Endothelial cell of umbilical vein (primary cell): Measurements from ENCODE around the gene DENND1A. TPM values are rescaled to one million over a fixed set of nuclear protein-coding genes. Genes with fewer than 3 reads are reported as not detected.

ENCODE experiments used
- BruUV-seq: library from RNA; stranded (reverse); fragments of 400-500 nt; replicated peaks from 2 replicates; lab custom pipeline; 2021; lab: Mats Ljungman, UMichigan
- CTCF ChIA-PET: fragments of 300-600, 350-600 bp; sonication (Branson Sonifier 250); formaldehyde crosslinking; loops from one replicate; lab custom pipeline; 2021; ENCODE audit warnings: antibody characterized with exemption, inconsistent platforms; lab: Charles Lee
- POLR2A ChIA-PET: fragments of 300-600, 350-600 bp; sonication (Branson Sonifier 250); formaldehyde crosslinking; loops from one replicate; lab custom pipeline; 2021; ENCODE audit warnings: antibody characterized with exemption, inconsistent platforms; lab: Charles Lee
- DNase-seq: peaks from one replicate; pipeline ENCODE4 v3.0.0-alpha.2; 2011; ENCODE audit warnings: low read depth, low spot score
- FAIRE-seq: peaks from 2 replicates; lab custom pipeline; 2011; peaks lifted over from hg19 to GRCh38; lab: Jason Lieb, UNC
- H2AFZ ChIP-seq: 2 replicates; pipeline ENCODE4 v1.6.0; 2012; ENCODE audit warnings: low read depth, low read length, control low read depth, inconsistent platforms
- H3K27ac ChIP-seq: 2 replicates; pipeline ENCODE4 v1.5.1; 2011; ENCODE audit warnings: low read depth, mild to moderate bottlenecking, control low read depth, low read length, moderate library complexity; ENCODE audit not compliant: insufficient read depth
- H3K27me3 ChIP-seq, 2 experiments: 2 replicates each; pipeline versions ENCODE4 v1.6.0 to v1.6.1; 2011; ENCODE audit warnings: low read length in 2 of 2, mixed read lengths in 1 of 2; ENCODE audit not compliant: control insufficient read depth in 2 of 2, insufficient read depth in 2 of 2
- H3K36me3 ChIP-seq, 2 experiments: 2 replicates in 1 of 2; 3 replicates in 1 of 2; pipeline ENCODE4 v1.5.1; 2011; ENCODE audit warnings: low read length in 2 of 2, mild to moderate bottlenecking in 1 of 2, moderate library complexity in 1 of 2; ENCODE audit not compliant: control insufficient read depth in 2 of 2, insufficient read depth in 2 of 2; ENCODE audit errors: extremely low read depth in 1 of 2
- H3K4me1 ChIP-seq: 3 replicates; pipeline ENCODE4 v1.5.1; 2011; ENCODE audit warnings: mild to moderate bottlenecking, low read length; ENCODE audit not compliant: control insufficient read depth, insufficient read depth; ENCODE audit errors: extremely low read depth
- H3K4me2 ChIP-seq: 2 replicates; pipeline ENCODE4 v1.6.1; 2011; ENCODE audit warnings: low read length, control low read depth, mixed read lengths; ENCODE audit not compliant: insufficient read depth
- H3K4me3 ChIP-seq, 3 experiments: fragments of 200-600 bp in 1 of 3; sonication (generic), shearing (Covaris generic) in 1 of 3; replicated peaks in 1 of 3; 2 replicates each; pipeline ENCODE4 v1.5.1; 2011 to 2016; ENCODE audit warnings: control low read depth in 3 of 3, low read length in 3 of 3, mild to moderate bottlenecking in 2 of 3, inconsistent platforms in 1 of 3, low read depth in 1 of 3, moderate library complexity in 1 of 3; ENCODE audit not compliant: insufficient read depth in 1 of 3
- H3K79me2 ChIP-seq: 2 replicates; pipeline ENCODE4 v1.6.0; 2012; ENCODE audit warnings: low read length, inconsistent platforms; ENCODE audit not compliant: control insufficient read depth, insufficient read depth
- H3K9ac ChIP-seq: replicated peaks from 2 replicates; pipeline ENCODE3; 2011; ENCODE audit warnings: low read length, control low read depth; ENCODE audit not compliant: insufficient read depth; ENCODE audit errors: extremely low read depth
- H3K9me1 ChIP-seq: replicated peaks from 3 replicates; pipeline ENCODE4 v1.6.0; 2011; ENCODE audit warnings: mild to moderate bottlenecking, low read length; ENCODE audit not compliant: control insufficient read depth, insufficient read depth; ENCODE audit errors: extremely low read depth
- H3K9me3 ChIP-seq: replicated peaks from 2 replicates; pipeline ENCODE4 v1.5.1; 2012; ENCODE audit warnings: low read length, inconsistent platforms; ENCODE audit not compliant: control insufficient read depth, insufficient read depth
- H4K20me1 ChIP-seq: replicated peaks from 2 replicates; pipeline ENCODE3; 2011; ENCODE audit warnings: mild to moderate bottlenecking, low read length; ENCODE audit not compliant: control insufficient read depth, insufficient read depth; ENCODE audit errors: extremely low read depth
- CTCF ChIP-seq, 2 donors: IDR thresholded peaks; 1 replicate in 1 of 2; 2 replicates in 1 of 2; pipeline ENCODE4 v1.5.1; 2011; ENCODE audit warnings: low read length in 2 of 2, mild to moderate bottlenecking in 2 of 2, moderate library complexity in 2 of 2, control low read depth in 1 of 2, inconsistent platforms in 1 of 2, low read depth in 1 of 2; ENCODE audit not compliant: insufficient read depth in 1 of 2; ENCODE audit errors: extremely low read depth in 1 of 2
- EZH2 ChIP-seq: IDR thresholded peaks from 2 replicates; pipeline ENCODE4 v1.6.1; 2012; ENCODE audit warnings: borderline replicate concordance, low read depth, mild to moderate bottlenecking, moderate library complexity, low read length, inconsistent platforms; ENCODE audit not compliant: severe bottlenecking
- GATA2 ChIP-seq: IDR thresholded peaks from 2 replicates; pipeline ENCODE4 v1.7.0; 2011; ENCODE audit warnings: low read depth, mild to moderate bottlenecking, moderate library complexity, mixed read lengths, low read length; ENCODE audit not compliant: insufficient read length, insufficient read depth
- JUN ChIP-seq: IDR thresholded peaks from 2 replicates; pipeline ENCODE4 v1.6.1; 2011; ENCODE audit warnings: borderline replicate concordance, low read depth; ENCODE audit not compliant: insufficient read length, insufficient read depth
- MAX ChIP-seq: IDR thresholded peaks from 2 replicates; pipeline ENCODE4 v1.6.1; 2011; ENCODE audit not compliant: insufficient read depth, insufficient read length
- POLR2A ChIP-seq: IDR thresholded peaks from 2 replicates; pipeline ENCODE4 v1.6.1; 2012; ENCODE audit warnings: low read depth, mild to moderate bottlenecking, control low read depth, low read length
- dilution Hi-C: fragments of 300-500 bp; cut with MboI; formaldehyde crosslinking; loops from one replicate; pipeline ENCODE4 v1.15.0; 2019; ENCODE audit warnings: low sequenced_read_pairs; ENCODE audit not compliant: extremely low pct_ligation_motif_present
- intact Hi-C: fragments of 100-400 bp; cut with micrococcal nuclease; formaldehyde crosslinking; loops from one replicate; pipeline ENCODE4 v1.10.0; 2022
- polyA plus RNA-seq, 4 experiments: library from polyadenylated mRNA; depleted of rRNA in 3 of 4; stranded (reverse) in 3 of 4; unstranded in 1 of 4; fragments of >200 nt; gene quantifications; 2 replicates each; pipeline versions ENCODE4 v1.2.1 to v1.2.3, GENCODE V29; 2011 to 2012; ENCODE audit warnings: missing spikeins in 1 of 4
- total RNA-seq: library from RNA; stranded (reverse); gene quantifications from 2 replicates; pipeline ENCODE4 v1.2.3, GENCODE V29; 2021

The DENND1A gene
- total and polyA plus RNA-seq, 2 donors (not counting 3 experiments of a cell fraction or from before 2014, with no cell fraction given), result 18.5 to 24.5 TPM

- no peaks in the 10 kb centered on the region for H3K36me3 ChIP-seq
- H3K4me2 ChIP-seq, result no peak overlapping the region
- H3K4me3 ChIP-seq, result no peak overlapping the region
- no peaks in the 10 kb centered on the region for H3K79me2 ChIP-seq
- H3K9ac ChIP-seq, result no peak overlapping the region
- ChIA-PET POLR2A (no interaction called here), CTCF (interaction anchor here (0.7 kb wide), 1 partner anchor 9 kb away, joined by 3 read pairs; no protein-coding TSS in a partner anchor)
- no peaks in the 10 kb centered on the region for H3K9me3 ChIP-seq
- dilution Hi-C loops (no loop called here), intact Hi-C loops (no loop called here)
- H2AFZ ChIP-seq, result no peak overlapping the region
- no peak for TF ChIP-seq MAX
- TF ChIP-seq JUN, result no peak
- TF ChIP-seq CTCF (IDR thresholded peaks at IDR 0.05; ENCODE audit: extremely low read depth in 1 of 2, insufficient read depth in 1 of 2, low read depth in 1 of 2, low read length in 2 of 2), result no peak
- no peak for TF ChIP-seq EZH2
- no peak for TF ChIP-seq GATA2
- no peak for TF ChIP-seq POLR2A
- no peaks in the 10 kb centered on the region for H4K20me1 ChIP-seq
- peaks cover 6% of the 10 kb centered on the region for H3K4me1 ChIP-seq
- H3K9me1 ChIP-seq, result no peaks in the 10 kb centered on the region
- no peak for FAIRE-seq
- BruUV-seq, result no TSS peak
- H3K27me3 ChIP-seq, result no peaks in the 10 kb centered on the region
- no peak overlapping the region for H3K27ac ChIP-seq
- DNase-seq, result no peak
Observed at GRCh38 chr9:123550012-123550411, 379.9 kb downstream of the DENND1A start.
